Sigmoid colon (tissue), 7 donors: ENCODE measurements around the gene IFNG. TPM values are rescaled to one million over a fixed set of nuclear protein-coding genes. Genes with fewer than 3 reads are reported as not detected.

Experiments
- DNase-seq: peaks from one replicate; pipeline ENCODE4 v3.0.0-alpha.2; 2019
- H3K27ac ChIP-seq, 4 donors: fragments of 200-600 bp; sonication (generic); one replicate each; pipeline ENCODE4 v1.5.1; 2016 to 2019; ENCODE audit warnings: mild to moderate bottlenecking in 1 of 4
- H3K27me3 ChIP-seq, 3 donors: fragments of 200-600 bp; sonication (generic); one replicate each; pipeline ENCODE4 v1.5.1; 2019; ENCODE audit warnings: mild to moderate bottlenecking in 1 of 3
- H3K36me3 ChIP-seq, 4 donors: fragments of 200-600 bp; sonication (generic); one replicate each; pipeline ENCODE4 v1.5.1; 2016 to 2019
- H3K4me1 ChIP-seq, 4 donors: fragments of 200-600 bp; sonication (generic); one replicate each; pipeline ENCODE4 v1.5.1; 2017 to 2019
- H3K4me3 ChIP-seq, 4 donors: fragments of 200-600 bp; sonication (generic); one replicate each; pipeline ENCODE4 v1.5.1; 2017 to 2019; ENCODE audit warnings: mild to moderate bottlenecking in 2 of 4, moderate library complexity in 1 of 4
- H3K9me3 ChIP-seq, 4 donors: fragments of 200-600 bp in 3 of 4; sonication (generic) in 3 of 4; one replicate each; pipeline versions ENCODE4 v1.5.1 to v1.6.1; 2013 to 2019
- EP300 ChIP-seq, 4 donors: sonication (generic); formaldehyde crosslinking; IDR thresholded peaks; one replicate each; pipeline ENCODE4 v1.6.1; 2017; ENCODE audit warnings: antibody characterized with exemption in 4 of 4
- POLR2A ChIP-seq, 2 donors: fragments of 450-650 bp; IDR thresholded peaks; one replicate each; pipeline ENCODE4 v1.6.1; 2016; ENCODE audit warnings: antibody characterized with exemption in 2 of 2, mild to moderate bottlenecking in 2 of 2, moderate library complexity in 2 of 2
- POLR2AphosphoS5 ChIP-seq, 4 donors: sonication (generic); formaldehyde crosslinking; IDR thresholded peaks; one replicate each; pipeline ENCODE4 v1.6.1; 2017; ENCODE audit warnings: antibody characterized with exemption in 4 of 4
- WGBS, 2 donors: extraction: QIAGEN DNeasy Blood & Tissue Kit; methylation state at CpG; one replicate each; pipeline ENCODE4 v1.1.7; 2013; 5-methylcytosine and 5-hydroxymethylcytosine counted together
- intact Hi-C: fragments of 100-400 bp; cut with DNase I; formaldehyde crosslinking; loops from one replicate; pipeline ENCODE4 v1.15.1; 2023
- polyA plus RNA-seq, 3 donors: library from polyadenylated mRNA; stranded (reverse); fragments of 200-250 nt; gene quantifications; one replicate each; pipeline ENCODE4 v1.2.3, GENCODE V29; 2013
- total RNA-seq, 4 donors: library from RNA; depleted of rRNA; stranded (reverse); fragments of >200 nt; gene quantifications; one replicate each; pipeline ENCODE4 v1.1.0, GENCODE V29; 2016
- TF ChIP-seq, protein P1 (sequence below), 4 experiments: fragments of 450-650 bp in 3 of 4; fragments of 200-600 bp in 1 of 4; IDR thresholded peaks; one replicate each; pipeline ENCODE4 v1.5.1; 2016 to 2019; ENCODE audit warnings: antibody characterized with exemption in 4 of 4, mild to moderate bottlenecking in 3 of 4, moderate library complexity in 2 of 4
- donor health status: healthy with polysubstance abuse.
- donor health status: Bipolar disorder and iron deficiency.
- donor health status: healthy.

IFNG gene
- total and polyA plus RNA-seq, 7 donors: 1.2 TPM; not detected in 6

DNA sequence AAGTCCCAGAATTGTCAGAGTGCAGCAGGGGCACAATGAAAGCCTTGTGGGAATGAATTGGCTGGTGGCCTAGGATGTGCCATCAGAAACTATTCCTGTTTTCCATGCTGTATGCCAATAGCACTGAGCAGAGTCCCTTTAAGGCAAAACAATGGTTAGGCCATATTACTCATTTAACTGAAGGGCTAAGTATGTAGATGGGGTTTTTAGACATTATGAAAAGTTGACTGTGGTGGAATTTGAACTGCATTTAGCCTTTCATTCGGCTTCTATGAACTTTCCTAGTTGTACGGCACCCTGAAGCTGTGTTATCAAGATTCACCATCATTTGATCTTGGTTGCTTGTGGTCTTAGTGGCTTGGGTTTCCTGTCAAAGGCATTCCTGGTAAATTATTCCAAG lies 41.3 kb upstream of the IFNG start:
- TF ChIP-seq POLR2AphosphoS5 (IDR thresholded peaks at IDR 0.05) (no peak), EP300 (IDR thresholded peaks at IDR 0.05) (no peak), POLR2A (IDR thresholded peaks at IDR 0.05) (no peak)
- TF ChIP-seq, protein P1, sequence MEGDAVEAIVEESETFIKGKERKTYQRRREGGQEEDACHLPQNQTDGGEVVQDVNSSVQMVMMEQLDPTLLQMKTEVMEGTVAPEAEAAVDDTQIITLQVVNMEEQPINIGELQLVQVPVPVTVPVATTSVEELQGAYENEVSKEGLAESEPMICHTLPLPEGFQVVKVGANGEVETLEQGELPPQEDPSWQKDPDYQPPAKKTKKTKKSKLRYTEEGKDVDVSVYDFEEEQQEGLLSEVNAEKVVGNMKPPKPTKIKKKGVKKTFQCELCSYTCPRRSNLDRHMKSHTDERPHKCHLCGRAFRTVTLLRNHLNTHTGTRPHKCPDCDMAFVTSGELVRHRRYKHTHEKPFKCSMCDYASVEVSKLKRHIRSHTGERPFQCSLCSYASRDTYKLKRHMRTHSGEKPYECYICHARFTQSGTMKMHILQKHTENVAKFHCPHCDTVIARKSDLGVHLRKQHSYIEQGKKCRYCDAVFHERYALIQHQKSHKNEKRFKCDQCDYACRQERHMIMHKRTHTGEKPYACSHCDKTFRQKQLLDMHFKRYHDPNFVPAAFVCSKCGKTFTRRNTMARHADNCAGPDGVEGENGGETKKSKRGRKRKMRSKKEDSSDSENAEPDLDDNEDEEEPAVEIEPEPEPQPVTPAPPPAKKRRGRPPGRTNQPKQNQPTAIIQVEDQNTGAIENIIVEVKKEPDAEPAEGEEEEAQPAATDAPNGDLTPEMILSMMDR (IDR thresholded peaks at IDR 0.05): no peak
- no peak for DNase-seq
- no peaks in the 10 kb centered on the region for H3K9me3 ChIP-seq
- H3K4me3 ChIP-seq: no peak overlapping the region
- no peaks in the 10 kb centered on the region for H3K36me3 ChIP-seq
- no peak overlapping the region for H3K27ac ChIP-seq
- no peaks in the 10 kb centered on the region for H3K27me3 ChIP-seq
- WGBS, 2 donors: 69 to 87% methylated on average over 2 of the region's 2 CpGs
- intact Hi-C loops: no loop called here
- H3K4me1 ChIP-seq: no peaks in the 10 kb centered on the region

DNA sequence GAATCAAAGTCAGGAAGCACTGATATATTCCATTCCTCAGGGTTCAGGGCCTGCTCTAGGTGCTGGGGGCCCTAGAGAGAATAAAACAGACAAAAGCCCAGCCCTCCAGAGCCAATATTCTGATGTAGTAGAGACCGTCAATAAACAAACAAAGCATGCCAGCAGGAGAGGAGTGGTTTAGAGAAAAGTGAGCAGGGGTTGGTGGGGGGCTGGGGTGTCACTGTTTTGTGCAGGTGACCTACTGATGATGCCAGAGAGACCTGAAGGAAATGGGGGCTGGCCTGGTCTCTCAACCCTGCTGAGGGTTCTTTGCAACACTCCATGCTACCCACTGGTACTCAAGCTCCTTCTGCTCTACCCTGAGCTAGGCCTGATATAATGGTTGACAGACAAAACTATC lies 39.6 kb upstream of the IFNG start:
- H3K27me3 ChIP-seq: no peaks in the 10 kb centered on the region
- H3K36me3 ChIP-seq: no peaks in the 10 kb centered on the region
- WGBS, 2 donors: 85 to 93% methylated on average over 1 of the region's 1 CpG
- TF ChIP-seq POLR2AphosphoS5 (IDR thresholded peaks at IDR 0.05) (no peak), POLR2A (IDR thresholded peaks at IDR 0.05) (no peak), EP300 (IDR thresholded peaks at IDR 0.05) (no peak)
- TF ChIP-seq, protein P1 (IDR thresholded peaks at IDR 0.05): no peak
- DNase-seq: no peak
- no peaks in the 10 kb centered on the region for H3K4me1 ChIP-seq
- no peak overlapping the region for H3K27ac ChIP-seq
- H3K4me3 ChIP-seq: no peak overlapping the region
- intact Hi-C loops: no loop called here
- no peaks in the 10 kb centered on the region for H3K9me3 ChIP-seq

DNA sequence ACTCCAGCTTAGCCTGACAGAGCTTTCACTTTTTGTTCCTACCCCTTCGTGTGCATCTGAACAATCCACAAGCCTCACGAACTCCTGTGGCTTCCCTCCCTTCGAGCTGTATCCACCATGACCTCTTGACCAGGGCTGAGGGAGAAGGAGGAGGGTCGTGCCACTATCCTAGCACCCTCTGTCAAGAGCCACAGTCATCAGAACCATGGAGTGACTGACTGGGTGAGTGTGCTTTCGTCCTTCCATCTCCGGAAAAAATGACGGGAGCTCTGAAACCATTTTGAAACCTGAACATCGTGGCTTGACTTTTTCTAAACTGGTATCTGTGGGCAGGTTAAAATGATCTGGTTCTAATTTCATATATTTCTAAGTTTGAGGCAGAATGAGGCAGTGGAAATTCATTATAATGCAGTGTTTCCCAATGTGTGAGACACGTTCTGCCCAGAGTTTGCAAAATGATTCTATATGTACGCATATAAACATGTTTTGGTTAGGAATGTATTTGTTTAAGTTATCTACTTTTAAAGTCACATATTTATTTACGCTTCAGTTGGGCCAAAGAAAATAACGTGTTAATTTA lies 39.1 kb upstream of the IFNG start:
- Histone ChIP-seq H3K27me3 (no peaks in the 10 kb centered on the region), H3K36me3 (no peaks in the 10 kb centered on the region), H3K9me3 (no peaks in the 10 kb centered on the region), H3K27ac (no peak overlapping the region), H3K4me3 (no peak overlapping the region), H3K4me1 (no peaks in the 10 kb centered on the region)
- intact Hi-C loops: no loop called here
- no peak for DNase-seq
- TF ChIP-seq POLR2A (IDR thresholded peaks at IDR 0.05) (no peak), EP300 (IDR thresholded peaks at IDR 0.05) (no peak), POLR2AphosphoS5 (IDR thresholded peaks at IDR 0.05) (no peak)
- TF ChIP-seq, protein P1 (IDR thresholded peaks at IDR 0.05): no peak
- 75 to 83% methylated on average over 12 of the region's 12 CpGs for WGBS, 2 donors

DNA sequence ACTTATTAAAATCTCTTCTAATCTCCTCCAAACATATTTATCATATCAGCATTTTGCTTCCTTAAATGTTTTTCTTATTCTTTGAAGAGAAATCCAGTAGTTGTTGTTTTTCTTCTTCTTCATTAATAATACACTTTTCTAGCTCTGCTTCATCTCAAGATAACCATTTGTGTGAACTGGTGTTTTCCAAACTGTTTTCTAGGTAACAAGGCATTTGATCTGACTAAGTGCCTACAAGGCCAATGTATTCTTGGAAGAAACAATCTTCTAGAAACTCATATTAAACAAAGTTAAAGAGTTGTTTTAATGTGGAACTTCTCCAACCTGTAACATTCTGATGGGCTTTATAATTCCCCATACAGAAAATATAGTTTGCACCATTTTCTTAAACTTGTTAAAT lies 30.8 kb upstream of the IFNG start:
- Histone ChIP-seq H3K4me3 (no peak overlapping the region), H3K27me3 (no peaks in the 10 kb centered on the region), H3K36me3 (no peaks in the 10 kb centered on the region), H3K27ac (no peak overlapping the region), H3K9me3 (no peaks in the 10 kb centered on the region), H3K4me1 (no peaks in the 10 kb centered on the region)
- intact Hi-C loops: no loop called here
- TF ChIP-seq, protein P1 (IDR thresholded peaks at IDR 0.05): no peak
- no peak for TF ChIP-seq EP300 (IDR thresholded peaks at IDR 0.05)
- TF ChIP-seq POLR2A (IDR thresholded peaks at IDR 0.05): no peak
- TF ChIP-seq POLR2AphosphoS5 (IDR thresholded peaks at IDR 0.05): no peak
- no peak for DNase-seq

DNA sequence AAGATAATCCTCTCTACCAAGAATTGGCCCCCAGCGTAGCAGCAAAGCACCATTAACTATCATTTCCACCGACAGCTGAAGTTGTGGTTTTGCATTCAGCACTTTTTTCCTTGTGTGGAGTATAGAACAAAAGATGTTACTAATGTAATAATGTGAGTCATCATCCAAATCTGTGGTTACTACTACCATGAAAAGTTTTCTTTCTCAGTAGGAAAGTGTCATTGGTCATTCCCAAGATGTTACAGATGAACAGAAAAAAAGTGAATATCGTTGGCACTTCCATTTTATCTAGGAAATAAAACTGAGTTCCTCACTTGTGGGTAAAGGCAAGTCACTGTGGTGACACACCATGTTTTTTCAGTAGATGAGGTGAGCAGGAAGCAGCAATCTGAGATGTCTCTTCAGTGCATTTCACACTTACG lies 30.3 kb upstream of the IFNG start:
- 72 to 82% methylated on average over 4 of the region's 4 CpGs for WGBS, 2 donors
- Histone ChIP-seq H3K4me1 (no peaks in the 10 kb centered on the region), H3K36me3 (no peaks in the 10 kb centered on the region), H3K27ac (no peak overlapping the region), H3K27me3 (no peaks in the 10 kb centered on the region), H3K4me3 (no peak overlapping the region), H3K9me3 (no peaks in the 10 kb centered on the region)
- no peak for TF ChIP-seq EP300 (IDR thresholded peaks at IDR 0.05)
- intact Hi-C loops: no loop called here
- no peak for DNase-seq
